Activated T-cell treated with anti-CD3 and anti-CD28 coated beads for 1 hour (primary cell): ENCODE data around the gene KIF26A.

Source experiments
- DNase-seq: peaks from one replicate; pipeline ENCODE4 v3.0.0-alpha.2; 2020; ENCODE audit warnings: low read depth

Gene KIF26A

DNA sequence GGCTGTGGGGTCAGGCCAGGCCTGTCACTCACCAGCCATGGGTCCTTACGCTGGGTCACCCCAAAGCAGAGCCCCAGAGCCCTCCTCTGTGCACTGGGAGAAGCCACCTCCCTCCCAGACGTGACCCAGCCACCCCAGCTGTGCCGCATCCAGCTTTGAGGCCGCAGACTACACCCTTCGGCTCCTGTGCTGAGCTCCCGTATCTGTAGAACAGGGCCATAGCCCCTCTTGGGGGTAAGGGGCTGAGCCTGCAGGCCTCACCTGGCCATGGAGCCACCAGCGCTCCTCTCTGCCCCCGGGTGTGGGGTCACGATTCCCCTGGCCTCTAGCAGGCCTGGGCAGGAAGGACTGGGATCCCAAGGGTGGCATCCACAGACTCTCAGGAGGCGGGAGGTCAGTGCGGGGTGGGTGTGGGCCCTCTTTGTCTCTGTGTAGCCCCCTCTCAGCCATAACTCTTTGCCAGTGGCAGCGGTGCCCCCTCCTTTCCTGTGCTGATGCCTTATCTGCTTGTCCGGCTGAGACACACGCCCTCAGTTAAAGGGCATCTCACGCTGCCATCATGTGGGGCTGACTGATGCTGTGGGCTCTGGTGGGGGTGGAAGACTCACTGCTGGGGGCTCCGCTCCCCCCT, 36.6 kb upstream of the KIF26A start:
- no peak for DNase-seq

DNA sequence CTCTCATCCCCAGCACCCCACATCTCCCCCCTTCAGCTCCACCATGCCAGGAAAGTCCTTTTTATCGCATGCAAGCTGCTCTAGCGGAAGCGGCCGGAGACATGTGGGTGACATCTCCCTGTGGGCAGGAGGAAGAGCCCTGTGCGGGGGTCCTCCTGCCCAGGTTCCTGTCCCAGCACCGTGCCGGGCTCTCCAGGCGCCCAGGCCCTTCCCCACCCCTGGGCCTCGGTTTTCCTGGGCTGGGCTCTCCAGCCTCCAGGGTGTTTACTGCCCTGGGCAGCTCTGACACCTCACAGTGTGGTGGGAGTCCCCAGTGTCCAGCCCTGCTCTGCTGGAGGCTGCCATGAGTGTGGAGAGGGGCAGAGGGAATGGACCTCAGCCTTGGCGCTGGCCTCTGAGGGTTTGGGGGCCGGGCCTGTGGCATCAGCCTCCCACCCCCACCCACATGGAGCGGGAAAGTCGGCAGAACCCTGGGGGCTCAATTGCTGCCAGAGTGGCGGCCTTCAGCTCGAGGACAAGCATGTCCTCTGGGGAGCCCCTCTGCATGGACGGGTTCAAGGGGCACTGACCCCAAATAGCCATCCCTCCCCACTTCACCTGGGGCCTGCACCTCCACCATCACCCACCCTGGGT, 36.0 kb upstream of the KIF26A start:
- no peak for DNase-seq

DNA sequence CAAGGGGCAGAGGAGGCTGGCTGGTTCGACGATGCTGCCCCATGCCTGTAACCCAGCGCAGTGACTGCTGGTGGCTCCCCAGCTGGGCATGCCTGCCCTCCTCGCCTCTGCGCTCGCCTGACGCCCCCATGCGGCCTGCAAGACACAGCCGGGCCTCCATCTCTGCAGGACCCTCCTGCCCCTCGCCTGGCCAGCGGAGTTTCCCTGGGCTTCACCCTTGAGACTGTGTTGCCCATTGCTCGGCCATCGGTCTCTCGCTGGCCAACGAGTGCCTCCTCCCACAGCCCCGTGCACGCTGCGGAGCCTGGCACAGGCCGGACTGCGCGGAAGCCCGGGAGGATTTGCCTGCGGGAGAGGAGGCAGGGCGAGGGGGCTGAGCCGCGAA, 35.3 kb upstream of the KIF26A start:
- no peak for DNase-seq

DNA sequence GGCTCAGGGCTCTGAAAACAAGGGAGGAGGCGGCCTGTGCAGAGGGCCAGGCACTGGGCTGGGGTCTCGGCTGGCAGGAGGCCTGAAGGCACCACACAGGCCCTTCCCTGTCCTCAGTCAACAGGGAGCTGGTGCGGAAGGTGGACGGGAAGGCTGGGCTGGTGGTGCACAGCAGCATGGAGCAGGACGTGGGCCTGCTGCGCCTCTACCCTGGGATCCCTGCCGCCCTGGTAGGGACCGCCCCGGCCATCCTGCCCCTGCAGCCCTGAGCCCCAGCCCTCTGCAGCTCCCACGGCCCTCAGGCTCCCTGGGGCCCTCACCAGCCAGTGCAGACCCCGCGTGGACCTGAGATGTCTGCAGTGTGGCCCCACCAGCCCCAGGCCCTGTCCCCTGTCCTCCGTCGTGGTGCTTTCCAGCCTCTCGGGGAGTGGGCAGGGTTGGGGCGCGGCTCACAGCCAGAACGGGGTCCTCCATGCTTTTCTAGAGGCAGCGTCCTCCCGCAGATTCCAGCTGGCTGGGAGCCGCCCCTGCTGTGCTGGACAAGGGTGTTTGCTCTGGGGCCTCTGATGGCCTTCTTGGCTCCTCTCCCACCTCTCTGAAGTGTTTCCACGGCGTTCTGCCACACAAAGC, 34.8 kb upstream of the KIF26A start:
- no peak for DNase-seq

DNA sequence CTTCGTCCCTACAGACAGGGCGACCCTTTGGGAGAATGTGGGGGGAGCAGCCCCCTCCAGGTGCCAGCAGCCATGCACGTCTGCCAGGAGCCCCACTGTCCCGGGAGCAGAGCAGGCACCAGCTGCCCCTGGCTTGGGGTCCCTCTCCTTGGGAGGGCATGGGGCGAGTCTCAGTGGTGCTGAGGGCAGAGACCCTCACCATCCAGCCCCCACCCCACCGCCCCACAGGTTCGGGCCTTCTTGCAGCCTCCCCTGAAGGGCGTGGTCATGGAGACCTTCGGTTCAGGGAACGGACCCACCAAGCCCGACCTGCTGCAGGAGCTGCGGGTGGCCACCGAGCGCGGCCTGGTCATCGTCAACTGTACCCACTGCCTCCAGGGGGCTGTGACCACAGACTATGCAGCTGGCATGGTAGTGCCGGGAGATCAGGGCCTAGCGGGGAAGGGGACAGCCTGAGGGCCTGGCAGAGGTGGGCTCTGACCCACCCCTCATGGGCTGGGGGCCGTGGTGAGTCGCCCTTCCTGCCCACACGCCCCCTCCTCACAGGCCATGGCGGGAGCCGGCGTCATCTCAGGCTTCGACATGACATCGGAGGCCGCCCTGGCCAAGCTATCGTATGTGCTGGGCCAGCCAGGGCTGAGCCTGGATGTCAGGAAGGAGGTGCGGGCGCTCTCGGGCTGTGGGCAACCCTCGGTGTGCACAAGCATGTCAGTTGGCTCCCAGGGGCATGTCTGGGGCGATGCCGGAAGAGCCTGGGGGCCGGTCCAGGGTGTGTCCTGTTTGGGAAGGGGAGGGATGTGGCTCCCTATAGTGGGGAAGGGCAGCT, 34.1 kb upstream of the KIF26A start:
- no peak for DNase-seq

DNA sequence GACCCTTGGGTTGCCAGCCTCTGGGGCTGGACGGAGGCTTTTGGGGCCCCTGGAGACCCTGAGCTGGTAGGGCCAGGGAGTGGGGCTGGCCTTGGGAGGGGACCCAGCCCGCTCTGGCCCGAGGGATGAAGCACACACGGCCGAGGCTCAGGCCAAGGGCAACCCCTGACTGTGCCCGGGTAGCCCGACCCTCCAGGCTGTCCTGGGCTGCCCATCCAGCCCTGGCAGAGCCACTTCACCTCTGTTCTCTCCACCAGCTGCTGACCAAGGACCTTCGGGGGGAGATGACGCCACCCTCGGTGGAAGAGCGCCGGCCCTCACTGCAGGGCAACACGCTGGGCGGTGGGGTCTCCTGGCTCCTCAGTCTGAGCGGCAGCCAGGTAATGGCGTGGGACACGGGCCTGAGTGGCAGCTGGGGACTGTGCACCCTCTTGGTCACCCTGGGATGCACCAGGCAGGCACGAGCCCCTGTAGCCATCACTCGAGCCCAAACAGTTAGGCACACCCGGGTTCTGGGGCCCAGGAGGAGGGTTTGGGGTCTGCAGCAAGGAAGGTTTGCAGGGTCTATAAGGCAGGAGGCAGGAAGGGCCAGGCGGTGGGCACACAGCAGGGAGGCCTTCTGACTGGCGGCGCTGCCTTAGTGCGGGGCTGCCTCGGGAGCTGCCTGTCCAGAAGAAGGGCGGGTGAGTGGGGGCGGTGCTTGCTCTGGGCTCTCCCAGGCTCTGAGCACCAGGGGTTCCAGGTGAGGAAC, 33.1 kb upstream of the KIF26A start:
- DNase-seq: no peak

DNA sequence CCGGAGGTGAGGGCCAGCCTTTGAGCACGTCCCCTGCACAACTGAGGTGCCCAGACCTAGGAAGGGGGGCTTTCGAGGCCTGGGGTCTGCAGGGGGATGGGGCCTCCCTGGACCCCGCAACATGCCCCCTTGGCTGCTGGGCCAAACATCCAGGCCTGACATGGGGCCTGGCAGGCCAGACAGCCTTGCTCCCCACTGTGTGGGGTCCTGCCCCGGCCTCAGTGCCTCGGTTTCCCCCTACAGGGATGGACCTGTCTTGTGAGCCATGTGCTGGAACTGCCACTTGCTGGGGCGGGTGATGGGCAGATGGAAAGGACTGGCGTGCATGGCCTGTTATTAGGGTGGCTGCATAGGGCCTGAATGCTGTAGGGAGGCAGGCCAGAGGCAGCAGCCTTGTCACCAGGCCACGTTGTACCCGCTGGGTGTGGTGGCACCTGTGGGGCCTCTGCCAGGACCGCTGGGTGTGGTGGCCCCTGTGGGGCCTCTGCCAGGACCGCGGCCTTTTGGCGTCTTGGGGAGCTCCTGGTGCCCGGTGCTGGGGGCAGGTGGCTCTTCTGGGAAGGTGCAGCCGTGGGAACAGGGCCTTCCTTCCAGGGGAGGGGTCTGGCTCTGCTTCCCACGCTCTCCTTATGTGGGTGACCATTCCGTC, 32.4 kb upstream of the KIF26A start:
- DNase-seq: no peak

DNA sequence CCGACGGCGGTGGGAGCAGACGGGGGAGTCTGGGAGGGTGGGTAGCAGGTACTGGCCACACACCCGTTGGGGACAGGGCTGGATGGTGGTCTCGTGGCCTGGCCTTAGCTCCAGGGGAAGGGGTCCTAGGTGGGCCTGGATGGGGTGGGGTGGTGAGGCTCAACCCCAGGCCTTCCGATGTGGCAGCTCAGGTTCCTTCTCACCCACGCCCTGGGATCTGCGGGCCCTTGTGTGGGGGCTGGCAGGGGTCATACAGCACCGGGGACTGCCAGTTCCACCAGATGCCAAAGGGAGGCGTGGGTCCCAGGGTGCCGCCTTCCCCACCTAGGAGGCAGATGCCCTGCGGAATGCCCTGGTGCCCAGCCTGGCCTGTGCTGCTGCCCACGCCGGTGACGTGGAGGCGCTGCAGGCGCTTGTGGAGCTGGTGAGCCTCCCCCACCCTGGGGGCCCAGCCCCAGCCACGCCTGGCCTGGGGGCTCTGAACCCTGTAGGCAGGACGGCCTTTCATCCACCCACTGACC, 31.9 kb upstream of the KIF26A start:
- no peak for DNase-seq

DNA sequence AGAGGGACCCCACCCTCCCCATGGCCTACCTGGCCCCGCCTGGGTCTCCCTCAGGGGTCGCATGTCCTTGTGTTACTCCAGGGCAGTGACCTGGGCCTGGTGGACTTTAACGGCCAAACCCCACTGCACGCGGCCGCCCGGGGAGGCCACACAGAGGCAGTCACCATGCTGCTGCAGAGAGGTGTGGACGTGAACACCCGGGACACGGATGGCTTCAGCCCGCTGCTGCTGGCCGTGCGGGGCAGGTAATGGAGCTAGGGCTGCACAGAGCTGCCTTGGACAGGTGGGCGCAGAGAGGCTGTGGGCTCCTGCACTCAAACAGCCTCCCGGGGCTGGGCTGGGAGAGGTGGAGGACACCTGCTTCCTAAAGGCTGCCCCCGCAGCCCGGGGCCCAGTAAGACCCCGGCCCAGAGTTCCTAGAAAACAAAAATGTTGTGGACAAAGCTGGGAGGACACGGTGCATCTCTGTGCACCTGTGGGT, 31.2 kb upstream of the KIF26A start:
- no peak for DNase-seq

DNA sequence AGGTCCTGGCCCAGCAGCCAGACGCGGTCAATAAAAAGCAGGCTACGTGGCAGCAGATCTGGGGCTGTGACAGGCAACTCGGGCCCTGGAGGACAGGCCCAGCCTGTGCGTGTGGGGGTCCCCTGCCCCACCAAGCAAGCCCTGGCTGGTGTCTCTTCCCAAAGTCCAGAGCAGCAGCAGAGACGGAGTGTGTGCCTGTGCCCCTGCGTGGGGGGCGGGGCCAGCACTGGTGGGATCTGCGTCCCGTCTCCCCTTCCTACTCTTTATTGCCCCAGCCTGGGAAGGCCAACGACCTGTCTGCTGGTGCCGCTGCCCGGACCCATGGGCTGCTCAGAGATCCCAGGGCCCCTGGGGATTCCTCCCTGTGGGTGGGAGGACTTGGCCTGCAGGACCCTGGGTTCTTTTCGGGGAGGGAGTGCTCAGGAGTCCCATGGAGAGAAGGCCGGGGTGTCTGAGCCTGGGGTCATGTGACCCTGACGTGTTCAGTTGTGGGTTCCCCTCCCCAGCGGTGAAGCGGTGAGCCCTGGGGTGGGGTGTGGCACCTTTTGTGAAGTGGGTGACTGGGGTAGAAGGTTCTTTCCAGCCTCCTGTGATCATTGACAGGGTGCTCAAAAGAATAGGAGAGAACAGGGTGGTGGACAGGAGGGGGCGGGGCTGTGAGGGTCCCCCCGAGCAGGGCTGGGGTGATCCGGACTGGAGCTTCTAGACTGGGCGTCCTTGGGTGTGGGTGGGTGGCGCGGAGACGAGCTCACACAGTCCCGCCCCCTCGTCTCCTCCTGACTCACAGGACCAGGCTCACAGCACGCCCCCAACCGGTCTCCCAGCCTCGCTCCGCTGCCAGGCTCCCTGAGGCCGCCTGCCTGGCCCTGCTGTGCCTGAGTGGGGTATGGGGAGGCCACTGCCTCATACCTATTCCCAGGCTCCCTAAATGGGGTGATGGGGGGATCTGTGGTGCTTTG, 30.5 kb upstream of the KIF26A start:
- no peak for DNase-seq

DNA sequence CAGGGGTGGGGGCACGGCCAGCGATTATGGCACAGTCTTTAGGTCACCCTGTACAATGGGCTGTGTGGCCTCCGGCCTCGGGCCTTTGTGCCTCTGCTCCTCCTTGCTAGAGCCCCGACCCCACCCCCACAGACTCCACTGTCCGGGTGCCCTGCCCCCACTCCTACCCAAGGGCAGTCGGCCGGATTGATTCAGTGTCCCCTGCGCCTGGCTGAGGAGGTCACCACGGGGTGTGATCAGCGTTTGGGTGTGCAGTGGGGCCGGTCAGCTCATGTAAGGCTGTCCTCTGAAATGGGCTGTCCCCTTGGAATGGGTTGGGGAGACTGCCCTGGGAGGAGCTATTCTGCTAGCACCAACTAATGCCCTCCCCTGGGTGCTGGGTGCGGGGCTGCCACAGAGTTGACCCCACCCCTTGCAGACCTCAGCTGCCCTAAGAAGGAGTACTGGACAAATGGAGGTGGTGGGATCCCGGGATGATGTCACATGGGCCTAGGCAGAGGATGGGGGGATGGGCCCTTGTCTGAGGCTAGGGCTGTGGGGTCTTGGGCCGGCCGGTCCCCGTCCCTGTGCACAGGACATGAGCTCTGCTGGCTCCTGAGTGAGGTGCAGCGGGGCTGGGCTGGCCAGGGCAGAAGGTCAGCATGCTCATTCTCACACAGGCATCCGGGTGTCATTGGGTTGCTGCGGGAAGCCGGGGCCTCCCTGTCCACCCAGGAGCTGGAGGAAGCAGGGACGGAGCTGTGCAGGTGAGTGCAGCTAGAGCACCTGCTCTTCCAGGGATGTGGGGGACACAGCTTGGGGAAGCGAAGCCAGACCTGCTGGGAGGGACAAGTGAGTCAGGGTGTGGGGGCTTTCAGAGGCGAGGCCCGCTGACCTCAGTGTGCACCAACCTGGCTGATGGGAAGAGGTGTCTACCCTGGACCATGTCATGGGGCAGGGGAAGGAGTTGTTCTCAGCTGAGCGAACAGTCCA, 29.5 kb upstream of the KIF26A start:
- no peak for DNase-seq

DNA sequence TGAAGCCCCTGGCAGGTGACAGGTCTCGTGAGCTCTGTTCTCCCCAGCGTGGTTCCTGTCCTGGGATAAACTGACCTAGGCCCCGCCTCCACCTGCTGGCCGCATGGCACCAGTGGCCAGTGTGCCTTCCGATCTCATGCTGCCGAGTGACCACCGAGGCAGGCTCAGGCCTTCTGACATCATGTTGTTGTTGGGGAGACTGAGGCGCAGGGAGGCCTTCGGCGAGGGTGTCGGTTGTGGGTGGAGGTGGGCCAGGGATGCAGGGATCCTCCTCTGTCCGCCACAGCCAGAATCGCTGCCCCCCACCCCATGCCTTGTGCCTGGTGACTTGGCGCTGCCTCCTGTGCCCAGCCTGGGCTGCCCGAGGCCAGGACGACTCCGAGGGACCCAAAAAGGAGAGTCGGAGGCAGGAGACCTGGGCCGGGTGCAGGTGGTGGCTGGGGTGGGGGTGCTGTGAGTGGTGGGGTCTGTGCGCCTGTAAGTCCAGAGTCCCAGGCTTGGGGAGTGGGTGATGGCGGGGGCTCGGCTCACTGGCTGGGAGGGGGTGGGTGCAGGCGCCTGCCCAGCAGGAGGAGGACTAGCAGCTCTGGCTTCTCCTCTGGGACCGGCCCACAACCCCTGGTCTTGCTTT, 28.5 kb upstream of the KIF26A start:
- DNase-seq: no peak

DNA sequence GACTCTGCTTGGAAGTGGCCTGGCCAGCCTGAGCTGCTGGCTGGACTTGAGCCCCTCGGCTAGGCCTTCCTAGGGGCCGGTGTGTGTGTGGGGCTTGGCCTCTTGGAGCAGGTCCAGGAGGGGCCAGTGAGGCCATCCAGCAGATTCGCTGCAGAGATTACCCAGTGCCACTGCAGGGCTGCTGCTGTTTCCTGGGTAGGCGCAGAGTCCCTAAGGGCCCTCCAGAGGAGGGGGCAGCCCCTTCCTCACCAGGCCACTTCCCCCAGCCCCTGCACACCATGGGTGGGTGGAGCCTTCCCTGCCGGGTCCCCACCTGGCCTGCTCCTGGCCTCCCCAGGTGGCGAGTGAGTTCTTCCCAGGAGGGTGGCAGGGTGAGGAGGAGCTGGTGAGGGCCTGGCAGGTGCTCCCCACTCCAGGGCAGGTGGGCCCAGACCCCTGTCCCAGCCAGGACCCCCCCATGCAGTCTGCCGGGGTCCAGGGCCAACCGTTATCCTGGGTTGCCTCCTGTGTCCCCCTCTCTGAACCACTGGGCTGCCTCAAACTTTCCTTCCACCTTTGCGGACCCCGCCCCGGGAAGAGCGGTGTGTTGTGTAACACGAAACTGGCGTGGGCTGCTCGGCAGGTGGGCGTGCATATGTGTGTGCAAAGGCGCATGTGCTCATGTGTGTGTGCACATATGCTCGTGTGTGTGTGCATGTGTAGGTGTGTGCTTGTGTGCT, 27.7 kb upstream of the KIF26A start:
- DNase-seq: no peak

DNA sequence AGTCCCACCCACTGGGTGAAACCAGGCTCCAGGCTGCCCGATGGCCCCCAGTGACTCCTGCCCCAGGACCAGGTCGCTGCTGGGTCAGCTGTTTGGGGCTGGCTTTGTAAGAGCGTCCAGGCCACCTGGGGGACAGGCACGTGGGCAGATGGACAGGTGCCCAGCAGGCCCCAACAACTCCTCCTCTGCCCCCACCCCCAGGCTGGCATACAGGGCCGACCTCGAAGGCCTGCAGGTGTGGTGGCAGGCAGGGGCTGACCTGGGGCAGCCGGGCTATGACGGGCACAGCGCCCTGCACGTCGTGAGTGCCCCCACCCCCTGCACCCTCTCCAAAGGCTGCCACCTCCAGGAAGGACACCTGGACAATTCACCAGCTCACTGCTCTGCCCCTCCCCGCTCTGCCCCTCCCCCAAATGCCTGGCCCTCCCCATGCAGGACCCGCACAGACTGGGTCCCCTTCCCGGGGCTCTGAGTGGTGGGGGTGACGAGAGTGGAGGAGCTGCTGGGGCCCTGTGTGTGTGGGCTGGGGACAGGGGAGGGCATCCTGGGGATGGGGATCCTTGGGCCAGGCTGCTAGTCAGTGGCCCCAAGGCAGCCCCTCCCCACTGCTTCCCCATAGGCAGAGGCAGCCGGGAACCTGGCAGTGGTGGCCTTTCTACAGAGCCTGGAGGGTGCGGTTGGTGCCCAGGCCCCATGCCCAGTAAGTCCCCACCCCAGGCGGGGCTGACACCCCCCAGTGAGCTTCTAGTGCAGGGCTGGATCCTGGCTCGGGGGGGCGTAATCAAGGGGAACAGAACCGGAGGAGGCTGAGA, 26.9 kb upstream of the KIF26A start:
- DNase-seq: no peak

DNA sequence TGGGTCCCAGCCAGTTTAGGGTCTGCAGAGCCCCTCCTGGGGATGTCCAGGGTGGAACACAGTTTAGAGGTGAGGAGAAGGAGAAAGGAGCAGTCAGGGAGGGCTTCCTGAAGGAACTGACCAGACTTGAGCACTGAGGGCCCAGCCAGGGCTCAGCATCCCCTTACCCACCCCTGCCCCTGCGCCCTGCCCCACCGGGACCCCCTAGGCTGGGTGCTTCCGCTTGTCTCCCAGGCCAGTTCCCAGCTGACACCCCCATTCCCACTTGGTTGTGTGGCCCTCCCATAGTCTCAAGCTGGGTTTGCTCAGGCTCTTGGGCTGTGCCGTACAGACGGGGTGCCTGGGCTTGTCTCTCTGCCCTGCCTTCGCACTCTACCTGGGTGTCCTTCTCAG, 26.3 kb upstream of the KIF26A start:
- DNase-seq: no peak

DNA sequence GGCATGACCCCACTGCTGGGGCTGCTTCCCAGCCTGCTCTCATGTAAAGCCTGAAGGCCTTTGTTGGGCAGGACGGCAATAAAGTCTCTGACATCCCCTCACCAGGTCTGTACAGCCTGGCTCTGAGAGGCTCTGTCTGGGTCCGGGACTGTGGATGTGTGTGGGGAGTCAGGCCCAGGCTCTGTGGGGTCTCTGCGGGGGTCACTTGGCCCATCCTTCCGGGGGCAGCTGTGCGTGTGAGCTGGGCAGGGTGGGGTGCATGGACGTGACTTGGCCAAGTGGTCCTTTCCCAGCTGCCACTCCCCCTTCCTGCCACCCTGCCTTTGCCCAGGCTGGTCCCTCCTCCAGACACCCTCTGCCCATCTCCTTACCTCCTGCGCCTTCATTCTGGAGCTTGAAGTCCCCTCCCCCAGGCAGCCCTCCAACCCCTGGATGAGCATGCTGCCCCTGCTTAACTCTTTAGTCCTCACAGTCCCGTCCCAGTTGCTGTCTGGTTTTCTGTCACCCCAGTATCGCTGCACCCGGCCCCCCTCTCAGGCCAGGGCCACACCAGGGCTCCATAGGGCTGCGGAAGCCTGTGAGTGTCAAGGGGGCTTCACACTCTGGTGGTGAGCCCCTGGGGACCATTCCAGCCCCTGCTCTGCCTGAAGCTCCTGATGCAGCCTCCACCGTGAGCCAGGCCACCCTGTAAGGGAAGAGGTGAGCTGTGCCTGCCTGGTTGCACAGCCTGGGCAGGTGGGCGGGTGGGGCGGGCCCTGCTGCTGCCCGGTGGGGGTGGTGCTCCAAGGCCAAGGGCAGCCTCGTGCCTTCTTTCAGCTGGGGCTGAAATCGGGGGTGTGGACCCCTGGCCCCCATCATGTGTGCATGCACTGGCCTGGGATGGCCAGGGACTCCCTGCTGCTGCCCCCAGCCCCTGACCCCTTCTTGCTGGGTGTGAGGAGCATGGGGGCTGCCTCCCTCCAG, 25.5 kb upstream of the KIF26A start:
- DNase-seq: no peak
